SK-N-MC (cell line): ENCODE data around the gene OR1S2.

Experiments
- EZH2 ChIP-seq: fragments of 200-600 bp; sonication (generic); IDR thresholded peaks from one replicate; pipeline ENCODE4 v1.6.1; 2017; ENCODE audit warnings: antibody characterized with exemption
- FOXP2 ChIP-seq: optimal IDR thresholded peaks from 2 replicates; pipeline ENCODE3; 2011; ENCODE audit warnings: mild to moderate bottlenecking, moderate library complexity; ENCODE audit not compliant: insufficient read depth; ENCODE audit errors: extremely low read length, control extremely low read depth

GRCh38 chr11:58164990-58165389 lies 39.0 kb downstream of the OR1S2 start:
- TF ChIP-seq EZH2, result no peak
- TF ChIP-seq FOXP2, result no peak
